ENCODE data around the gene NKTR.
A peak's percentile ranks its signal among the peaks of the same experiment; 100 is the strongest.
"Not testable (repeated sequence)": the region's sequence is repeated elsewhere in the genome, so short reads cannot be mapped to it uniquely, and the experiment has no call there.

Gene NKTR

DNA sequence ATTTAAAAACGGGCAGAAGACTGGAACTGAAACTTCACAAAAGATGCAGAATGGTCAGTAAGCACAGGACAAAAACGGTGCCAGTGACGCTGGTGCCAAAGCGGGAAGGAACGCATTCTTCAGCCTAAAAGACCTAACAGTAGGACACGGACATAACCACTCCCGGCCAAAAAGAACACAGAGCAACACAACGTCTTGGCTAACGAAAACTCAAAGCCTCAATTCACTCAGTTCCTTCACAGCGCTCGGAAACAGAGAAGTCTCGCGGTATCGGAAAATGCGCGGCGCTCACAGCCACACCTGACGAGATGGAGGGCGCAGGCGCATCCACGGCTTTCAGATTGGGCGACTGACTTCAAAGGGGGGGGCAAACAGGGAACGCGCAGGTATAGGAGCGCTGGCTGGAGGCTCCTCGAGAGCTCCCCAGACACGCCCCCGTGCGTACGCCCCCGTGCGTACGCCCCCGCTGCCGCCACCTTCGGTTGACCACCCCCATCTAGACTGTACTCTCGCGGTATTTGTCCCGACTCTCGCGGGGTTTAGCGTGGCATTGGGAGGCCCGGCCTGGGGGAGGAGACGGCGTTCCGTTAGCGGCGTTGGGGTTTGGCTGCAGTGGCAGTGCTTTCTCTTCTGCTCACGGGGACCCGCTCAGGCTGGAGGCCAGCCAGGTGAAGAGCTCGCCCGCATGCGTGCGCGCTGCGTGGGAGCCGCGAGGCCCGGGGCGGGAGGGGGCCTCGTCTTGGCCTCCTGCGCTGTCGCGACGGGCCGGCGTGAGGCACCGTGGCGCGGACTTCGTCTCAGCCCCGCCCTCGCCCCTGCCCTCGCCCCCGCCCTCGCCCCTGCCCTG lies at the start of gene NKTR:
Gene NKTR, plus strand, starts transcription at position 576 of the 847 bp plus-strand sequence. CDS start 321 bp downstream, outside the sequence.
- DNase-seq (ENCODE audit: low read depth), result peak; percentile 98

DNA sequence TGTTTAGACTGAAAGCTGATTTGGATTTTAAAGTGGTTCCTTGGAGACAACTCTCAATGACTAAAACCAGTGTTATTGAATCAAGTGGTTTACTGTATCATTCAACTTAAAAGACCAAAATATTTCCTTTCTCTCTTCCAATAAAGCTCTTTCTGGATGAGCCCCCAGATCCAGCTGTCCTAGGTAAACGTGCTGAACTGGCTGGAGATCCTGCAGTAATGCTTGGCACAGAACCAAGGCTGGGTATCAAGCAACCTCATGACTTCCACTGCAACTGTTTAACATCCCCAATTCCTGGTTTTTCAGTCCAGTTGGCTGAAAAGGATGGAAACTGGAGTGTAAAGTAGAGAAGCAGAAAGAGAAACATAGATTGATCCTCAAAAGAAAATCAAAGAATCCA lies 47.7 kb upstream of the NKTR start:
- no peak for DNase-seq (ENCODE audit: low read depth)

DNA sequence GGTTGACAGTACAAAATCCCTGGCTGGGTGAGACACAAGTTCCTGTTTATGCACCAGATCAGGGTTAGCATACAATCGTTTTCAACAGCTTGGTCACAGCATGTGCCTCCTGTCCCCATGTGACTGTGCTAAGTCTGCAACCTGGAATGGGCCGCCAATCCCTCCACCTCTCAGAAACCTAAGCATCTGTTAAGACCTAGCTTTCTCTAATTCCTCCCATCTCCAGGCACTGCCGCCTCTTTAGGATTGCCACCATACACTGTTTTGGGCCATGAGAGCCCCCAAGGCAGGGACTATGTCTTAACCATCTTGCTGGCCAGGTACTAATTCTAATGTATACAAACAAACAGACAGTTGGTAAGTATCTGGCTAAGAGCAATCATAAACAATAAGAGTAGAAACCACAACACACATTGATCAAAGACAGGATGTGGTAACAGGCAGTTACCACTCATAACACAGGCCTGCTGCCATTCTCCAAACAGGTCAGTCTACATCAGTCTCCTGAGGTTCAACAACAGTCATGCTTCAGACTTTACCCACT lies 44.3 kb upstream of the NKTR start:
- no peak for DNase-seq (ENCODE audit: low read depth)

DNA sequence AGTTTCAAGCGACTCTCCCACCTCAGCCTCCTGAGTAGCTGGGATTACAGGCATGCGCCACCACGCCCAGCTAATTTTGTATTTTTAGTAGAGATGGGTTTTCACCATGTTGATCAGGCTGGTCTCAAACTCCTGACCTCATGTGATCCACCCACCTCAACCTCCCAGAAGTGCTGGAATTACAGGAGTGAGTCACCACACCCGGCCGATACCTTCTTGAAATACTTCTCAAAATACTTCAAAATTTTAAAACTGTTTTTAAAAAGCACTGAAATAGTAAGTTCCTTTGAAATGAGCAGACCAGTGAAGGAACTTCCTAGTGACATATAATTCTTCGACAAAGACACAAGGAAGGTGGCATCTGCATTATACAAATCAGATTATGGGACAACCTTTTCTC lies 43.7 kb upstream of the NKTR start:
- DNase-seq (ENCODE audit: low read depth), result not testable (repeated sequence)

DNA sequence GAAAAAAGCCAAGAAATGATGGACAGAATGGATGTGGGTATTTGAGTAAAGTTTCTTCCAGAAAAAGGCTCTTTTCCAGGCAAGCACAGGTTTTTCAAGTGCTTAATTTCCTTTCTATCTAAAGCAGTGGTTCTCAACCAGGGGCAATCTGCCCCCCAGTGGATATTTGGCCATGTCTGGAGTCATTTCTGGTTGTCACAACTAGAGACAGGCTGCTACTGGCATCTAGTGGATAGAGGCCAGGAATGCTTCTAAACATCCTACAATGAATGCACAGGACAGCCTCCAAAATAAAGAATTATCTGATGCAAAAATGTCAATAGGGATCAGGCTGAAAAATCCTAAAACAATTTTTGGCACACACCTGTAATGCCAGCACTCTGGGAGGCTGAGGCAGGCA lies 42.6 kb upstream of the NKTR start:
- DNase-seq (ENCODE audit: low read depth), result no peak

DNA sequence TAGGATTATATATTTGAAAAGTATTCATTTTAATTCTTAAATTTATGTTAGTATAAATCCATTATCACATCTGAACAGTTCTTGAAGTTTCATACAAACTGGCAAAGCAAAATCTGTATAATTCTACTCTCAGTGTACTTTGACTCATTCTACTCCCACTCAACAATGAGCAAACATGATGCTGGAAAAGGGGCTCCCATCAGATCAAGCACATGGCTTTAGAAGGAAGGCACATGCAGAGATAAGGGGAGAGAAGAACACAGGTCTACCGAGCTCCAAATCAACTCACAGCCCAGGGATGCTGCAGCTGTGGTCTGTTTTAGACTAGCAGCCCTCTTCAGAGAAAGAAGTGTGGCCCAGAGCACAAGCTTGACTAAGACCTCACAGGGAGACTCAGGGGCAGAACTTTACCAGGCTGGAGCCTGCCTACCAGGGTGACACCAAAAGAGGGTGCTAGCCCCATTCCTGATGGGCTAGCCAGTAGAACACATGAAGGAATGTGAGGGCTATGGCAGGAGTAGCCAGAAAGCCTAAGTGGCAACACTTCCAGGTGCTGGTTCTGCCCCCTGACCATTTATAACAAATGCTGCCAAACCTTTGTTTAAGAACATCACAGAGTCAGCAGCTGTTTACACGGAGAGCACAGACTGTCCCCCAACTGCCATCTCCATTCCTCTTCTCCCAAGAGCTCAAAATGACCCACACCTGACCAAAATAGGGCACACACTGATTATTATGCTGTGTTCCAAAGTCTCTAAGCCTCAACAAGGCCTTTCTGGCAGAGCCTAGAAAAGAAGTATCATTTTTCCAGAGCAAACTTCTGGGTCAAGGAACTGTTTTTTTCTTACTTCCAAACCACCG lies 38.2 kb upstream of the NKTR start:
- no peak for DNase-seq (ENCODE audit: low read depth)

DNA sequence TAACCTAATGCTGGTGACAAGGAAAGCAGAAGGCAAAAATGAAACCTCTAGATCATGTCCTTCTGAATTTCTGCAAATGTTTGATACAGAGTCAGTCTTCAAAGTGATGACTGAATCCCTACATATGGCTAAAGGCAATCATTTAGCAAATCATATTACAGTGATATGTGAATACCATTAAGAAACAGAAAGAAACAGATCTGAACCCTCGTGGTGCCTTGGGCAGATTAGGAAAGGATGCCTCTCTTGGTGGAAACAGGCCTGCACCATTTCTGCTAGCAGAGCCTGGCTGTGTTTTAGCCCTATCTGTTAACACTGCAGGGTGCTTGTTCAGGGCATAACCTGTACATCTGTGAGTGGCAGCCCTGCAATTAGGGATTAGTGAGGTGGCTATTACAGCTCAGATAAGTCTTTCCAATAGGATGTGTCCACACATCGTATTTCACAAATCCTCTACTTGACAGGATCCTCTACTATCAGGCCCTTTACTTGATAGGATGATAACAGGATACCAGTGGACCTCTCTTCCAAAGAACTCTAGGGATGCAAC lies 30.8 kb upstream of the NKTR start:
- DNase-seq (ENCODE audit: low read depth), result no peak

DNA sequence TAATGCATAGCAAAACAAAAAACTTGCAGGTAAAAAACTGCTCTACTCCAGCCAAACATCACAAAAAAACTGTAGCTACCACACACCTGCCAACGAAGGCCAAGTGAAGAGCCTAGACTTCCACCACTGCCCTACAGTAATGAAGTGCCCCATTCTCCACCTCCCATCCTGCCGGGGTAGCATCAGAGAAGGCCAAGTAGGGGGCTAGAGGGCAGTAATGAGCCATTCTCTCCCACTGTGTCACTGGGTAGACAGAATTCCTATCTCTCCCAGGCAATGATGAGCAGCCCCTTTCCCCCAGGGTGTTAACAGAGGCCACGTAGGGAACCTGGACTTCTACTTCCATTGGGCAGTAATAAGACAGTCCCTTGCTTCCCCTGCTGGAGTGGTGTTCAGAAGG lies 28.2 kb upstream of the NKTR start:
- no peak for DNase-seq (ENCODE audit: low read depth)

DNA sequence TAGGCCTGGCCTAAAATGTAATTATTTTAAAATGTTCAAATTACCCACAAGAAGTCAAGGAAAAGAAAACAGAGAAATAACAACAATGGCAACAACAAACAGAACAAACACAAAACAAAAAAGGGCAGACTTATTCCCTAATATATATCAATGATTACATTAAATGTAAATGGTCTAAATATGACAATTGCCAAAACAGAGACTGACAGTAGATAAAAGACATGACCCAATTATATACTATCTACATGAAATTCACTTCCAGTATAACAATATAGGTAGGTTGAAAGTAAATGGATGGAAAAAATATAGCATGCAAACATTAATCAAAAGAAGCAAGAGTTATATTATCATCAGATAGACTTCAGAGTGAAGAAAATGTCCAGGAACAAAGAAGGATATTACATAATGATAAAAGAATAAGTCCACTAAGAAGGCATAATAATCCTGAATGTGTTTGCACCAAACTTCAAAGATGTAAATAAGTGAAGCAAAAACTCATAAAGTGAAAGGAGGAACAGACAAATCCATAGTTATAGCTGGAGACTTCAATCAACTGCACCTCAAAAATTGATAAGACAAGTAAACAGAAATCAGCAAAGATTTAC lies 25.2 kb upstream of the NKTR start:
- DNase-seq (ENCODE audit: low read depth), result no peak

DNA sequence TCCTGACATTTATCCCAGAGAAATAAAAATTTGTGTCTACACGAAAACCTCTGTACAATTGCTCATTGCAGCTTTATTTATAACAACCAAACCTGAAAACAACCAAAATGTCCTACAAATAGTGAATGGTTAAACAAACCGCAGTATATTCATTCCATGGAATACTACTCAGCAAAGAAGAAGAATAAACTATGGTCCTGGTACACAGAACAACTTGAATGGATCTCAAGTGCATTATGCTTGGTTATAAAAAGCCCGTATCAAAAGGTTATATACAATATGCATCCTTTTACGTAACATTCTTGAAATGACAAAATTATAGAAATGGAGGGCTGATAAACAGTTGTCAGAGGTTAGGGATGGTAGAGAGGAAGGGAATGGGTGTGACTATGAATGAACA lies 22.4 kb upstream of the NKTR start:
- DNase-seq (ENCODE audit: low read depth), result no peak

DNA sequence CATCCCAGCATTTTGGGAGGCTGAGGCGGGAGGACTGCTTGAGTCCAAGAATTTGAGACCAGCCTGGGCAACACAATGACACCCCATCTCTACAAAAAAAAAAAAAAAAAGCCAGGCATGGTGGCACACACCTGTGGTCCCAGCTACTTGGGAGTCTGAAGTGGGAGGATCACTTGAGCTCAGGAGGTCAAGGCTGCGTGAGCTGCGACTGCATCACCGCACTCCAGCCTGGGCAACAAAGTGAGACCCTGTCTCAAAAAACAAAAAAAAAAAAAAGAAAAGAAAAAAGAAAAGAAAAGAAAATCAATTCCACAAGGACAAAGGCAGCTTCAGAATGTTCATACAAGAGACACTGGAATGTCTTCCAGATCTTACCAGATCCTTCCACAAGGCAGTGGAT lies 21.1 kb upstream of the NKTR start:
- DNase-seq (ENCODE audit: low read depth), result not testable (repeated sequence)

DNA sequence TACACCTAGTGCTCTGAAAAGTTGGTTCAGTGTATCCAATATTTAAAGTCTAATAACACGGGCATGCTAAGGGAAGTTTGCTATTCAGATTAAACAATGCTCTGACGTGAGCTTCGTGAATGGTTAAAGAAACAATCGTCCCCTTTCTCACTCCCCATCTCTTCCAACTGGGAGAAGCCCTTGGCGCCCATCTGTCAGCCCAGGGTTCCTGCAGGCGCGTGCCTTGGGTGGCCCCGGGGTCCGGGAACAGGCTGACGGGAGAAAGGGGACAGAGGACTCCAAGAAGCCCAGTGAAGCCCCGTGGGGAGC lies 19.1 kb upstream of the NKTR start:
- no peak for DNase-seq (ENCODE audit: low read depth)

DNA sequence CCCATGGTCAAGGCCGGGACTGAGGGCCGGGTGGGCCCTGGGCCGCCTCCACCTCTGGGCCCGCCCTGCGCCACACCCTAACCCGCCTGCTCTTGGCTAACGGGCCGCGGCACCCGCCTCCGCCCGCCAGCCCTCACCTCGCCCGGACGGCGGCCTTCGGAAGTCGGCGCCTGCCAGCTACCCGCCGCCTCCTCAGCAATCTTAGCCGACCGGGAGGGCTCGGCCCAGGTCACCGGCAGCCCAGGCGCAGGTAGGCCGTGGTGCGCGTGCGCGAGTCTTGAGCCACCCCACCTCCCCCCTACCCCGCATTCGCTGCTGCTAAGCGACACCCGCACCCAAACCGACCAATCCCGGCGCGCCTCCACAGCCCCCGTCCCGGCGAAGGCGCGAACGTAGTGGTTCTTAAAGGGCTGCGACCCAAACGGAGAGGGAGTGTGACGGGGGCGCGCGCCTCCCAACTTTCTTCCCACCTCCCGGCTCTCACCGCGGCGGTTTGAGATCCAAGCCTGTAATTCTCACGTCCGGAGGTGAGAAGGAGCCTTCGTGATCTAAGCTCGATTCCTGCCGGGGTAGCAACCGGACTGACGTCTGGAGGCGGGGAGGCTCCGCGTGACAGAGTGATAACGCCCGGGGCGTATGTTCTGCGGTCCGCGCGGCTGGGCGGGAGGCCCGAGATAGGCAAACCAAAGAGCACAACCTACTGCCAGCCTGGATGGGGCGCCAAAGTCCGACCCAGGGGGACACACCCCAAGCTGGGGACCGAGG lies 18.6 kb upstream of the NKTR start, which contains the start of gene SEC22C:
Gene SEC22C, minus strand, starts transcription at position 259 of the 765 bp plus-strand sequence. CDS start 12,921 bp downstream, outside the sequence.
- DNase-seq (ENCODE audit: low read depth), result peak; percentile 94

DNA sequence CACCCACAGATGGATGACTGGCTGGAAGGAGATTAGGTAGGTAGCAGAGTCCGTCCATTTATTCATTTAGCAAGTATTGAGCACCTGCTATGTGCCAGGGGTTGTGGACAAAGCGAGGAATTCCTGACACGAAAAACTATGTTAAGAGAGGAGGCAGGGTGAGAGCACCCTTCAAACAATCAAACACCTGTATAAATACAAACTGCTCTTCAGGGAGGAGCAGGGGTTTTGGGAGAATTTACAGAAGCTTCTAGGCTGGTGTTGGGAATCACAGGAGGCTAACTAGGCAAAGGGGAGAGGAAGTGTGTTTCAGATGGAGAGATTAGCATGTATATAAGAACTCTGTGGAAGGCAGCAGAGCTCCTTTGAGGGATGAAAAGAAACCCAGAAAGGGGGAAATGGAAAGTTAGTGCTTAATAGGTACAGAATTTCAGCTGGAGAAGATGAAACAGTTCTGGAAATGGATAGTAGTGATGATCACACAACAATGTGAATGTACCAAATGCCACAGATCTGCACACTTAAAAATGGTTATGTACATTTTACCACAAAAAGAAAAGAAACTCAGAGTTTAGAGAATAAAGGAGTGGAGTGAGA lies 17.9 kb upstream of the NKTR start:
- no peak for DNase-seq (ENCODE audit: low read depth)

DNA sequence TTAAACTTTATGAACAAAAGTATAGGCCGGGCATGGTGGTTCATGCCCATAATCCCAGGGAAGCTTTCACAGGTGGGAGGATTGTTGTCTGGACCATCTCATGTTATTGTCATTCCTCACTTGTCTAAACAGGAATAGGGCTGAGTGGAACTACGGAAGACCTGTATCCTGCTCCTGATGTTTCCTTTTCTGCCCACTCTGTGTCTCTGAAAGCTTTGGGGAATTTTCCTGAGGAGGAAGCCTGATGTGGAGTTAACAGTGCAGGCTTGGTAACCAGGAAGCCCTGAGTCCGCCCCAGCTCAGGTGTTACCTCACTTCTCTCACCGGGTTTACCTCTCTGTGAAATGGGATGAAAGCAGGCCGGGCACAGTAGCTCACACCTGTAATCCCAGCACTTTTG lies 11.9 kb upstream of the NKTR start:
- no peak for DNase-seq (ENCODE audit: low read depth)

DNA sequence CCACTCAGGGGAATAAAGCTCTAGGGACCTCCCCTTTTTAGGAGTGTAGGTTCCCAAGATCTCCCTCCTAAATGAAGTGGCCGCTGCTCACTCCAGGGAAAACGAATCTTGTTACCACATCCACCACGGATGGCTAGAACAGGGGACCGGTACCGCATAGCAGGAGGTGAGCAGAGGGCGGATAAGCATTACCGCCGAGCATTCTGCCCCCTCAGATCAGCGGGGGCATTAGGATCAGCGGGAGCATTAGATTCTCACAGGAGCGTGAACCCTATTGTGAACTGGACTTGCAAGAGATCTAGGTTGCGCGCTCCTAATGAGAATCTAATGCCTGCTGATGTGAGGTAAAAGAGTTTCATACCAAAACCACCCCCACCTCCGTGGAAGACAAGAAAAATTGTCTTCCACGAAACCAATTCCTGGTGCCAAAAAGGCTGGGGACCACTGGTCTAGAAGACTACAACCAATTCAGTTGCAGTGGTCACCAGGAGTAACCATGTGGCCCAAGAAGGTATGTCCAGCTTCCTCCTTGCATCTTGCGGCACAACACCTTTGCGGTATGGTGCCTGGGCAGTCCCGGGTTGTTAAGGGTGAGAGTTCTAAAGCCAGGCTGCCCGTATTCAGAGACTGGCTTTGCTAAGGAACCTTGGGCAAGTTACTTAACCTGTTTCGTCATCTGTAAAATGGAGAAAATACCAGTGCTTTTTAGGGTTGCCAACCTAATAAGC lies 10.9 kb upstream of the NKTR start:
- no peak for DNase-seq (ENCODE audit: low read depth)

DNA sequence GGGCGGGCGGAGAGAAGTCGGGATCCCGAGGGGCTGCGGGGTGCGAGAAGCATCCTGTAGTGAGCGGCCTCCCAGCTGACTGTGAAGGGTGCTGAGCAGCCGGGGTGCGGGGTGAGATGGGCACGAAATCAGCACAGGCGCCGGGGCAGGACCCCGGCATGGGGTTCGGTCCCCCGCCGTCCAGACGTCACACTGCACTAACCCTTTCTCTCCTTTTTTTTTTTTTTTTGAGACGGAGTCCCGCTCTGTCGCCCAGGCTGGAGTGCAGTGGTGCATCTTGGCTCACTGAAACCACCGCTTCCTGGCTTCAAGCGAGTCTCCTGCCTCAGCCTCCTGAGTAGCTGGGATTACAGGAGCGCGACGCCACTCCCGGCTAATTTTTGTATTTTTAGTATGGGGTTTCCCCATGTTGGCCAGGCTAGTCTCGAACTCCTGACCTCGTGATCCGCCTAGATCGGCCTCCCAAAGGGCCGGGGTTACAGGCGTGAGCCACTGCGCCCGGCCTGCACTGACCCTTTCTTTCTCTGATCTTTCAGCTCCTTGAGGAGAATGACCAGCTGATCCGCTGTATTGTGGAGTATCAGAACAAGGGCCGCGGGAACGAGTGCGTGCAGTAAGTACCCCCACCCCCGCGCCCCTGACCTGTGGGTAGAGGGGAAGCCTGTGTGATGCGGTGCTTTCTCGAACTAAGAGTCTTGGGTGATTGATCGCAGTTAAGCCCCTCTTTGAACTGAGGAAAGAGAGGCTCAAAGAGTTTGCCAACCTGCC lies 9.3 kb upstream of the NKTR start:
- no peak for DNase-seq (ENCODE audit: low read depth)

DNA sequence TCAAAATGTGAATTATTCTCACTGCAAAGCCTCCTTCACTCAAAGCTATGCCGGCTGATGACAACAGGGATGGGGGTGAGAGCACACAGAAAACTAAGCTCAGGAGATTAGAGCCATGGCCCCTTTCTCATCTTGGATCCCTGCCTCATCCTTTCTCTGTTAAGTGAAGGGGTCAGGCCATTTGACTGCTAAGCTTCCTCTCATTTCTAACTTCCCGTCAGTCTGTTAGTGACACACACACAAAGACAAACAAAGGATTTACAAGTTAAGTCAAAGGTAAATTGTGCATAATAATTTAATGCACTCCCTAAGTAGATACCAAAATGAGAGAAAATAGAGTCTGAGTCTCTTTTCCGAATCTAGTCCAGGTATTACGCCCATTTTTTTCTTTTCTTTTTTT lies 8.7 kb upstream of the NKTR start:
- DNase-seq (ENCODE audit: low read depth), result no peak

DNA sequence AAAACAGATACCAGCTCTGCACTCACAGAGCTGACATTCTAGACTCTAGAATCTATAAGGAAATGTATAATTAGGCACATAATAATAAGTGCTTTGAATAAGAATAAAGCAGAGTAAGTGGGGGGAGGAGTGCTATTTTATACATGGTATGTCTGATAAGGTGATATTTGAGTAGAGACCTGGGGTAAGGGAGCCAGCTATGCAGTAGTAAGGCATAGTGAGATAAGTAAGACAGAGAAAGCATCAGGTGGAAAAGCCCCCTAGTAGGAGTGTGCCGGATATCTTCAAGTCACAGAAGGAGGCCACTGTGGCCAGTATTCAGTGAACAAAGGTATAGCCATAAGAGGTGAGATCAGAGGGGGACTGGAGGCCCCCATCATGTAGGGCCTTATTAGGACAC lies 6.9 kb upstream of the NKTR start:
- no peak for DNase-seq (ENCODE audit: low read depth)

DNA sequence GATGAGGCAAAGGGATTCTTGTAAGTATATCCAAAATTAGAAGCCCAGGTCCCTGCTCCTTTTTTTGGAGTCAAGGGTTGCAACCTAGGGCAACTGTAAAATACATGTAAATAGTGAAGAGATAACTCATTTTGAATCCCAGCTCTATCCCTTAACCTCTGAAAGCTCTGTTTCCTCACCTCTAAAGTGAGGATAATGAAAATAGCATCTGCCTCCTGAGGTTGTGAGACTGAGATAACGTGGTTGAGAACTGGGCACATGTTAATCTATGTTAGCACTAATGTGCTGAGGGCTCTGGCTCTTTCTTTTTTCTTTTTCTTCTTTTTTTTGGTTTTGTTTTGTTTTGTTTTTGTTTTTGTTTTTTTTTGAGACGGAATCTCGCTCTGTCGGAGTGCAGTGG lies 4.8 kb upstream of the NKTR start:
- DNase-seq (ENCODE audit: low read depth), result no peak

Data from activated T-cell treated with anti-CD3 and anti-CD28 coated beads for 24 hours (primary cell).